Sigmoid colon (tissue), 4 donors: ENCODE data around the gene INTS2.
A peak's percentile ranks its signal among the peaks of the same experiment; 100 is the strongest.

ENCODE experiments used
- EP300 ChIP-seq, 4 donors: sonication (generic); formaldehyde crosslinking; IDR thresholded peaks; one replicate each; pipeline ENCODE4 v1.6.1; 2017; ENCODE audit warnings: antibody characterized with exemption in 4 of 4
- POLR2A ChIP-seq, 2 donors: fragments of 450-650 bp; IDR thresholded peaks; one replicate each; pipeline ENCODE4 v1.6.1; 2016; ENCODE audit warnings: antibody characterized with exemption in 2 of 2, mild to moderate bottlenecking in 2 of 2, moderate library complexity in 2 of 2
- POLR2AphosphoS5 ChIP-seq, 4 donors: sonication (generic); formaldehyde crosslinking; IDR thresholded peaks; one replicate each; pipeline ENCODE4 v1.6.1; 2017; ENCODE audit warnings: antibody characterized with exemption in 4 of 4
- TF ChIP-seq, protein P1 (sequence below), 4 experiments: fragments of 450-650 bp in 3 of 4; fragments of 200-600 bp in 1 of 4; IDR thresholded peaks; one replicate each; pipeline ENCODE4 v1.5.1; 2016 to 2019; ENCODE audit warnings: antibody characterized with exemption in 4 of 4, mild to moderate bottlenecking in 3 of 4, moderate library complexity in 2 of 4

DNA sequence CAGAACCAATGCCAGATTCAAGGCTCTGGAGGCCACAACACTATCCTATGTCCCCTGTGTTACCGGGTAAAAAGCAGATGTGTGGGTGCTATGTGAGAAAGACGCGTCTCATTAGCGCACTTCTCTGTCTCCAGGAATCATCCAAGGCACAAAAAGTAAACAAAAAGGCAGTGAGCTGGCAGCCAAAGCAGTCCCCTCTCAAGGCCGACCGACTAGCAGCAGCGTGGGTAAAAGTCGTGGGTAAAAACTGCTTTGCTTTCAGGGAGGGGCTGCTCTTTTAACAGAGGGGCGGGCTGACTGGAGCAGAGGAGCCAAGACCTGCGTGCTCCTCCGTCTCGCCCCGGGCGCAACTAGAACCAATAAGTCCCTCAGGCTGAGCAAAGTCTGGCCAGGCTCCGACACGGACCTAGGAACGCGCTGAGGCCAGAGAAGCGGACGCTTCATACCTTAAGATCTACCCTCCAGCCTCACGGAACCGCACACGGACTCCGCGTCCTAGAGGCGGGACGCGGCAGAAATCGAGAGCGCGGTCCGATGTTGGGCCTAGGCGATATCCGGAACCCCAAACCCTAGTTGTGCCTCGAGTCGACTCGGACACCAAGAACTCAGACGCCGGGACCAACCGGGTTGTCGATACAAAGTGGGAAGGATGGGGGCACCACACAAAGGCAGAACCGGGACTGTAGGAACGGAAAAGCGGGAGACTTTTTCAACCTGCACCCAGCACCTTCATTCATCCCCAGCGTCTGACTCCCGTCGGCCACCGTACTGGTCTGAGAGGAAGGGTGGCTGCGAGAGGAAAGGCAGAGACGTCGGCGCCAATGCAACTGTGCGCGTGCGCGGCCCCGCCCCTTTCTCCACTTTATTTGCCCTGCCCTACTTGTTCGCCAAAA lies at the start of gene INTS2:
- TF ChIP-seq POLR2A (IDR thresholded peaks at IDR 0.05) = peak; percentile 78 to 85
- TF ChIP-seq, protein P1, sequence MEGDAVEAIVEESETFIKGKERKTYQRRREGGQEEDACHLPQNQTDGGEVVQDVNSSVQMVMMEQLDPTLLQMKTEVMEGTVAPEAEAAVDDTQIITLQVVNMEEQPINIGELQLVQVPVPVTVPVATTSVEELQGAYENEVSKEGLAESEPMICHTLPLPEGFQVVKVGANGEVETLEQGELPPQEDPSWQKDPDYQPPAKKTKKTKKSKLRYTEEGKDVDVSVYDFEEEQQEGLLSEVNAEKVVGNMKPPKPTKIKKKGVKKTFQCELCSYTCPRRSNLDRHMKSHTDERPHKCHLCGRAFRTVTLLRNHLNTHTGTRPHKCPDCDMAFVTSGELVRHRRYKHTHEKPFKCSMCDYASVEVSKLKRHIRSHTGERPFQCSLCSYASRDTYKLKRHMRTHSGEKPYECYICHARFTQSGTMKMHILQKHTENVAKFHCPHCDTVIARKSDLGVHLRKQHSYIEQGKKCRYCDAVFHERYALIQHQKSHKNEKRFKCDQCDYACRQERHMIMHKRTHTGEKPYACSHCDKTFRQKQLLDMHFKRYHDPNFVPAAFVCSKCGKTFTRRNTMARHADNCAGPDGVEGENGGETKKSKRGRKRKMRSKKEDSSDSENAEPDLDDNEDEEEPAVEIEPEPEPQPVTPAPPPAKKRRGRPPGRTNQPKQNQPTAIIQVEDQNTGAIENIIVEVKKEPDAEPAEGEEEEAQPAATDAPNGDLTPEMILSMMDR (IDR thresholded peaks at IDR 0.05) = no peak
- TF ChIP-seq POLR2AphosphoS5 (IDR thresholded peaks at IDR 0.05) = peak; percentile 88 to 97 (median 94)
- TF ChIP-seq EP300 (IDR thresholded peaks at IDR 0.05) = peak in 2 of 4 donors; percentile 1 to 9
